Mesendoderm (in vitro differentiated cells): ENCODE results near the gene AKAP8.

Source experiments
- DNase-seq: peaks from one replicate; pipeline ENCODE4 v3.0.0; 2013
- H2AK5ac ChIP-seq: 2 replicates; pipeline ENCODE4 v1.6.1; 2013; ENCODE audit warnings: low read length, inconsistent platforms
- H2BK120ac ChIP-seq: 2 replicates; pipeline ENCODE4 v1.6.1; 2013; ENCODE audit warnings: low read depth, mild to moderate bottlenecking, low read length, moderate library complexity, mixed read lengths
- H2BK15ac ChIP-seq: replicated peaks from 2 replicates; pipeline ENCODE4 v1.6.1; 2013; ENCODE audit warnings: low read depth, mild to moderate bottlenecking, moderate library complexity
- H2BK5ac ChIP-seq: 2 replicates; pipeline ENCODE4 v1.6.1; 2013; ENCODE audit warnings: low read length, inconsistent platforms
- H3K18ac ChIP-seq: 2 replicates; pipeline ENCODE4 v1.6.1; 2013; ENCODE audit warnings: mild to moderate bottlenecking, low read length, mixed read lengths
- H3K23ac ChIP-seq: one replicate; pipeline ENCODE4 v1.6.1; 2013; ENCODE audit warnings: low read length
- H3K27ac ChIP-seq: 2 replicates; pipeline ENCODE4 v1.5.1; 2013; ENCODE audit warnings: low read depth, mild to moderate bottlenecking, inconsistent platforms, low read length, moderate library complexity
- H3K27me3 ChIP-seq: 2 replicates; pipeline ENCODE4 v1.6.1; 2013; ENCODE audit warnings: low read length, control low read depth, mild to moderate bottlenecking, inconsistent platforms; ENCODE audit not compliant: insufficient read depth, poor library complexity
- H3K36me3 ChIP-seq: 2 replicates; pipeline ENCODE4 v1.6.1; 2013; ENCODE audit warnings: low read length, inconsistent platforms; ENCODE audit not compliant: control insufficient read depth, insufficient read depth
- H3K4ac ChIP-seq: one replicate; pipeline ENCODE4 v1.6.1; 2013; ENCODE audit warnings: low read depth, mild to moderate bottlenecking, low read length, moderate library complexity
- H3K4me1 ChIP-seq: 2 replicates; pipeline ENCODE4 v1.6.1; 2013; ENCODE audit warnings: low read depth, low read length, inconsistent platforms; ENCODE audit not compliant: control insufficient read depth
- H3K4me2 ChIP-seq: 2 replicates; pipeline ENCODE4 v1.6.1; 2013; ENCODE audit warnings: low read length
- H3K4me3 ChIP-seq: 2 replicates; pipeline ENCODE4 v1.5.1; 2013; ENCODE audit warnings: mild to moderate bottlenecking, low read length
- H3K56ac ChIP-seq: one replicate; pipeline ENCODE4 v1.6.1; 2013; ENCODE audit warnings: low read length
- H3K79me1 ChIP-seq: 2 replicates; pipeline ENCODE4 v1.6.1; 2013; ENCODE audit warnings: low read length, inconsistent platforms
- H3K79me2 ChIP-seq: 2 replicates; pipeline ENCODE4 v1.6.1; 2013; ENCODE audit warnings: mild to moderate bottlenecking, low read length; ENCODE audit not compliant: control insufficient read depth, insufficient read depth
- H3K9ac ChIP-seq: 2 replicates; pipeline ENCODE4 v1.6.1; 2013; ENCODE audit warnings: low read length, inconsistent platforms
- H4K5ac ChIP-seq: one replicate; pipeline ENCODE4 v1.6.1; 2013; ENCODE audit warnings: low read length
- H4K8ac ChIP-seq: one replicate; pipeline ENCODE4 v1.6.1; 2013; ENCODE audit warnings: low read depth, mild to moderate bottlenecking, control low read depth, low read length, moderate library complexity
- WGBS: extraction: QIAGEN DNeasy Blood & Tissue Kit; methylation state at CpG from one replicate; pipeline ENCODE4 v1.1.7; 2013; ENCODE audit warnings: low lambda C conversion rate, missing lambda C conversion rate; ENCODE audit not compliant: insufficient coverage; ENCODE audit errors: extremely low coverage; 5-methylcytosine and 5-hydroxymethylcytosine counted together

Gene AKAP8

GRCh38 chr19:15393963-15394362 lies 14.4 kb upstream of the AKAP8 start:
- no peak overlapping the region for H2BK5ac ChIP-seq
- H3K4ac ChIP-seq = no peak overlapping the region
- H3K23ac ChIP-seq = no peak overlapping the region
- no peak overlapping the region for H4K8ac ChIP-seq
- peaks cover 8% of the 10 kb centered on the region for H3K36me3 ChIP-seq
- no peak overlapping the region for H3K27ac ChIP-seq
- no peak overlapping the region for H4K5ac ChIP-seq
- no peaks in the 10 kb centered on the region for H3K79me2 ChIP-seq
- H3K27me3 ChIP-seq = no peaks in the 10 kb centered on the region
- H2BK120ac ChIP-seq = no peak overlapping the region
- no peak overlapping the region for H2BK15ac ChIP-seq
- H3K4me2 ChIP-seq = no peak overlapping the region
- peaks cover 3% of the 10 kb centered on the region for H3K79me1 ChIP-seq
- no peaks in the 10 kb centered on the region for H3K4me1 ChIP-seq
- H3K56ac ChIP-seq = no peak overlapping the region
- H2AK5ac ChIP-seq = no peak overlapping the region
- no peak overlapping the region for H3K4me3 ChIP-seq
- no peak overlapping the region for H3K9ac ChIP-seq
- no peak for DNase-seq
- no peak overlapping the region for H3K18ac ChIP-seq

- H3K36me3 ChIP-seq = no peaks in the 10 kb centered on the region
- no peak overlapping the region for H3K27ac ChIP-seq
- WGBS = no CpG with 5 or more reads among the region's 2 CpGs
- H3K79me1 ChIP-seq = peaks cover 3% of the 10 kb centered on the region
- no peaks in the 10 kb centered on the region for H3K27me3 ChIP-seq
- no peak overlapping the region for H2AK5ac ChIP-seq
- no peaks in the 10 kb centered on the region for H3K4me1 ChIP-seq
- H3K56ac ChIP-seq = no peak overlapping the region
- no peak overlapping the region for H2BK5ac ChIP-seq
- no peak overlapping the region for H2BK15ac ChIP-seq
- H3K18ac ChIP-seq = no peak overlapping the region
- no peak overlapping the region for H3K23ac ChIP-seq
- H4K8ac ChIP-seq = no peak overlapping the region
- no peak overlapping the region for H3K4me2 ChIP-seq
- no peak overlapping the region for H3K4ac ChIP-seq
- no peaks in the 10 kb centered on the region for H3K79me2 ChIP-seq
- H4K5ac ChIP-seq = no peak overlapping the region
- no peak for DNase-seq
- no peak overlapping the region for H3K9ac ChIP-seq
- no peak overlapping the region for H3K4me3 ChIP-seq
- no peak overlapping the region for H2BK120ac ChIP-seq
Measured at GRCh38 chr19:15390814-15391213, 11.2 kb upstream of the AKAP8 start.

- no peak overlapping the region for H2AK5ac ChIP-seq
- H2BK5ac ChIP-seq = no peak overlapping the region
Measured at GRCh38 chr19:15381864-15382263, 2.3 kb upstream of the AKAP8 start.

GRCh38 chr19:15381429-15381828 lies 1.8 kb upstream of the AKAP8 start:
- H4K5ac ChIP-seq = no peak overlapping the region
- H3K18ac ChIP-seq = no peak overlapping the region
- no peak overlapping the region for H2AK5ac ChIP-seq
- peaks cover 3% of the 10 kb centered on the region for H3K4me1 ChIP-seq
- no peaks in the 10 kb centered on the region for H3K36me3 ChIP-seq
- no peak overlapping the region for H2BK120ac ChIP-seq
- H4K8ac ChIP-seq = no peak overlapping the region
- no peaks in the 10 kb centered on the region for H3K27me3 ChIP-seq
- no peak overlapping the region for H3K56ac ChIP-seq
- H2BK5ac ChIP-seq = no peak overlapping the region
- WGBS = no CpG with 5 or more reads among the region's 2 CpGs
- H3K79me2 ChIP-seq = peaks cover 26% of the 10 kb centered on the region
- no peak overlapping the region for H3K27ac ChIP-seq
- H2BK15ac ChIP-seq = no peak overlapping the region
- no peak overlapping the region for H3K23ac ChIP-seq
- H3K79me1 ChIP-seq = peaks cover 5% of the 10 kb centered on the region
- no peak overlapping the region for H3K4ac ChIP-seq
- H3K4me2 ChIP-seq = no peak overlapping the region
- H3K9ac ChIP-seq = no peak overlapping the region
- no peak for DNase-seq
- no peak overlapping the region for H3K4me3 ChIP-seq

More at GRCh38 chr19:15381864-15382263, 2.3 kb upstream of the AKAP8 start:
- Histone ChIP-seq H3K18ac (no peak overlapping the region), H3K9ac (no peak overlapping the region), H3K27ac (no peak overlapping the region), H4K8ac (no peak overlapping the region), H3K79me1 (peaks cover 4% of the 10 kb centered on the region), H2BK120ac (no peak overlapping the region), H3K56ac (no peak overlapping the region), H2BK15ac (no peak overlapping the region), H3K4me2 (no peak overlapping the region), H3K36me3 (no peaks in the 10 kb centered on the region), H3K79me2 (peaks cover 21% of the 10 kb centered on the region), H3K4me3 (no peak overlapping the region), H3K4me1 (peaks cover 3% of the 10 kb centered on the region), H4K5ac (no peak overlapping the region), H3K4ac (no peak overlapping the region), H3K23ac (no peak overlapping the region), H3K27me3 (no peaks in the 10 kb centered on the region)
- no CpG with 5 or more reads among the region's 6 CpGs for WGBS
- DNase-seq = no peak

GRCh38 chr19:15379999-15380647 lies 536 bp upstream of the AKAP8 start:
- Histone ChIP-seq H4K8ac (no peak overlapping the region), H3K4me3 (peak overlapping the region; percentile 50), H3K56ac (peak overlapping the region; percentile 94), H2BK120ac (no peak overlapping the region), H3K18ac (peak overlapping the region; percentile 81), H3K27me3 (no peaks in the 10 kb centered on the region), H3K36me3 (no peaks in the 10 kb centered on the region), H3K4ac (peak overlapping the region; percentile 76), H3K4me2 (peak overlapping the region; percentile 74), H2BK5ac (no peak overlapping the region), H3K23ac (no peak overlapping the region), H3K79me2 (peaks cover 35% of the 10 kb centered on the region), H3K27ac (peak overlapping the region; percentile 76), H4K5ac (no peak overlapping the region), H3K79me1 (peaks cover 5% of the 10 kb centered on the region), H2BK15ac (no peak overlapping the region), H3K9ac (peak overlapping the region; percentile 92), H3K4me1 (peaks cover 3% of the 10 kb centered on the region), H2AK5ac (no peak overlapping the region)
- no CpG with 5 or more reads among the region's 56 CpGs for WGBS
- peak; percentile 94 for DNase-seq

- Histone ChIP-seq H4K5ac (no peak overlapping the region), H3K56ac (peak overlapping the region; percentile 100), H3K4me1 (peaks cover 3% of the 10 kb centered on the region), H3K18ac (peak overlapping the region; percentile 82), H3K36me3 (no peaks in the 10 kb centered on the region), H3K4me3 (peak overlapping the region; percentile 94), H2BK120ac (no peak overlapping the region), H2BK5ac (no peak overlapping the region), H3K23ac (no peak overlapping the region), H2BK15ac (no peak overlapping the region), H3K79me1 (peaks cover 7% of the 10 kb centered on the region), H3K4ac (peak overlapping the region; percentile 64), H3K79me2 (peaks cover 50% of the 10 kb centered on the region), H3K27me3 (no peaks in the 10 kb centered on the region), H4K8ac (no peak overlapping the region), H3K9ac (peak overlapping the region; percentile 90), H3K4me2 (peak overlapping the region; percentile 98), H3K27ac (peak overlapping the region; percentile 89), H2AK5ac (peak overlapping the region; percentile 64)
- DNase-seq = peak; percentile 69
- no CpG with 5 or more reads among the region's 22 CpGs for WGBS
Measured at GRCh38 chr19:15378534-15379082, 979 bp downstream of the AKAP8 start.
